Measurements from ENCODE around the gene CHGA. TPM values are rescaled to one million over a fixed set of nuclear protein-coding genes. Genes with fewer than 3 reads are reported as not detected.

The CHGA gene
- polyA plus RNA-seq, 1 donor from 2014 or later: 131 TPM

- no peak overlapping the region for H3K4me3 ChIP-seq (ENCODE audit: low read length)
- no peaks in the 10 kb centered on the region for H3K79me2 ChIP-seq (replicated peaks; ENCODE audit: insufficient read depth, low read length)
- no peaks in the 10 kb centered on the region for H3K27me3 ChIP-seq (ENCODE audit: insufficient read depth, low read depth, low read length)
- no peaks in the 10 kb centered on the region for H3K9me3 ChIP-seq (ENCODE audit: low read length)
- no peaks in the 10 kb centered on the region for H3F3A ChIP-seq (ENCODE audit: insufficient read depth, low read length, poor library complexity, severe bottlenecking)
- H3K4me2 ChIP-seq (ENCODE audit: low read length): no peak overlapping the region
- TF ChIP-seq RAD21 (conservative IDR thresholded peaks at IDR 0.05) (no peak), CTCF (IDR thresholded peaks at IDR 0.05; ENCODE audit: poor library complexity, severe bottlenecking) (no peak), EP300 (conservative IDR thresholded peaks at IDR 0.05; ENCODE audit: poor library complexity, severe bottlenecking) (no peak), SMC3 (conservative IDR thresholded peaks at IDR 0.05; ENCODE audit: poor library complexity) (no peak), POLR2AphosphoS5 (IDR thresholded peaks at IDR 0.05) (no peak), REST (IDR thresholded peaks at IDR 0.05; ENCODE audit: borderline replicate concordance) (no peak), MXI1 (conservative IDR thresholded peaks at IDR 0.05; ENCODE audit: poor library complexity, severe bottlenecking) (no peak), EZH2 (IDR thresholded peaks at IDR 0.05; ENCODE audit: borderline replicate concordance, insufficient read depth, low read length, poor library complexity, severe bottlenecking) (no peak), TAF1 (IDR thresholded peaks at IDR 0.05; ENCODE audit: low read depth) (no peak)
- H3K27ac ChIP-seq (ENCODE audit: low read length): no peak overlapping the region
- no peak overlapping the region for H2AFZ ChIP-seq (ENCODE audit: low read depth, low read length)
- H3K9ac ChIP-seq (ENCODE audit: low read length): no peak overlapping the region
- no peaks in the 10 kb centered on the region for H3K36me3 ChIP-seq (ENCODE audit: insufficient read depth, low read length)
- no peaks in the 10 kb centered on the region for H3K9me2 ChIP-seq (ENCODE audit: insufficient read depth, low read length)
- no peaks in the 10 kb centered on the region for H4K20me1 ChIP-seq (ENCODE audit: insufficient read depth)
Observed at GRCh38 chr14:92895352-92895878, 27.5 kb upstream of the CHGA start.

- Histone ChIP-seq H4K20me1 (ENCODE audit: insufficient read depth) (no peaks in the 10 kb centered on the region), H3K9me2 (ENCODE audit: insufficient read depth, low read length) (no peaks in the 10 kb centered on the region), H2AFZ (ENCODE audit: low read depth, low read length) (no peak overlapping the region), H3K4me3 (ENCODE audit: low read length) (no peak overlapping the region), H3K9ac (ENCODE audit: low read length) (no peak overlapping the region), H3K4me2 (ENCODE audit: low read length) (no peak overlapping the region), H3K9me3 (ENCODE audit: low read length) (no peaks in the 10 kb centered on the region), H3F3A (ENCODE audit: insufficient read depth, low read length, poor library complexity, severe bottlenecking) (no peaks in the 10 kb centered on the region), H3K27me3 (ENCODE audit: insufficient read depth, low read depth, low read length) (no peaks in the 10 kb centered on the region), H3K27ac (ENCODE audit: low read length) (no peak overlapping the region), H3K79me2 (replicated peaks; ENCODE audit: insufficient read depth, low read length) (no peaks in the 10 kb centered on the region), H3K36me3 (ENCODE audit: insufficient read depth, low read length) (no peaks in the 10 kb centered on the region)
- TF ChIP-seq POLR2AphosphoS5 (IDR thresholded peaks at IDR 0.05) (no peak), EZH2 (IDR thresholded peaks at IDR 0.05; ENCODE audit: borderline replicate concordance, insufficient read depth, low read length, poor library complexity, severe bottlenecking) (no peak), REST (IDR thresholded peaks at IDR 0.05; ENCODE audit: borderline replicate concordance) (no peak), TAF1 (IDR thresholded peaks at IDR 0.05; ENCODE audit: low read depth) (no peak), CTCF (IDR thresholded peaks at IDR 0.05; ENCODE audit: poor library complexity, severe bottlenecking) (no peak), MXI1 (conservative IDR thresholded peaks at IDR 0.05; ENCODE audit: poor library complexity, severe bottlenecking) (no peak), SMC3 (conservative IDR thresholded peaks at IDR 0.05; ENCODE audit: poor library complexity) (no peak), EP300 (conservative IDR thresholded peaks at IDR 0.05; ENCODE audit: poor library complexity, severe bottlenecking) (no peak), RAD21 (conservative IDR thresholded peaks at IDR 0.05) (no peak)
Observed at GRCh38 chr14:92897922-92898565, 24.9 kb upstream of the CHGA start.

Measured in neural cell (in vitro differentiated cells).